Skeletal muscle tissue (tissue), 4 donors: ENCODE results near the gene L3MBTL4. TPM values are rescaled to one million over a fixed set of nuclear protein-coding genes. Genes with fewer than 3 reads are reported as not detected.

ENCODE experiments used
- H3K27ac ChIP-seq: one replicate; pipeline ENCODE4 v1.7.0; 2013; ENCODE audit warnings: mild to moderate bottlenecking, low read depth, low read length, inconsistent platforms
- H3K27me3 ChIP-seq, 3 donors: one replicate each; pipeline ENCODE4 v1.7.0; 2013; ENCODE audit warnings: low read length in 3 of 3; ENCODE audit not compliant: control insufficient read depth in 3 of 3, insufficient read depth in 3 of 3
- H3K36me3 ChIP-seq, 3 donors: one replicate each; pipeline ENCODE4 v1.7.0; 2013; ENCODE audit warnings: low read length in 3 of 3; ENCODE audit not compliant: control insufficient read depth in 3 of 3, insufficient read depth in 3 of 3
- H3K4me1 ChIP-seq, 3 donors: one replicate each; pipeline ENCODE4 v1.7.0; 2013; ENCODE audit warnings: low read length in 3 of 3, mild to moderate bottlenecking in 3 of 3; ENCODE audit not compliant: control insufficient read depth in 3 of 3, insufficient read depth in 3 of 3
- H3K4me3 ChIP-seq, 3 donors: one replicate each; pipeline ENCODE4 v1.7.0; 2013; ENCODE audit warnings: low read length in 3 of 3
- H3K9ac ChIP-seq, 3 donors: one replicate each; pipeline ENCODE4 v1.7.0; 2013; ENCODE audit warnings: low read length in 3 of 3, mild to moderate bottlenecking in 3 of 3, moderate library complexity in 2 of 3, low read depth in 1 of 3
- H3K9me3 ChIP-seq, 3 donors: one replicate each; pipeline ENCODE4 v1.7.0; 2013; ENCODE audit warnings: low read length in 3 of 3; ENCODE audit not compliant: control insufficient read depth in 3 of 3
- total RNA-seq: library from RNA; depleted of rRNA; stranded (reverse); fragments of >200 nt; gene quantifications from one replicate; pipeline ENCODE4 v1.2.3, GENCODE V29; 2014
- donor health status: Osteomylitis.

Gene L3MBTL4
- total RNA-seq, 1 donor from 2014 or later, result 5.2 TPM

GRCh38 chr18:5964108-5964507 lies 450.6 kb downstream of the L3MBTL4 start:
- Histone ChIP-seq H3K4me3 (no peak overlapping the region), H3K4me1 (peaks cover 5 to 25% (median 9%) of the 10 kb centered on the region in 3 donors), H3K27ac (peak overlapping the region; percentile 29), H3K36me3 (no peaks in the 10 kb centered on the region), H3K27me3 (no peaks in the 10 kb centered on the region), H3K9me3 (no peaks in the 10 kb centered on the region), H3K9ac (no peak overlapping the region)

- Histone ChIP-seq H3K4me3 (no peak overlapping the region), H3K27ac (no peak overlapping the region), H3K9ac (no peak overlapping the region), H3K27me3 (no peaks in the 10 kb centered on the region), H3K4me1 (peaks cover 5 to 25% (median 9%) of the 10 kb centered on the region in 3 donors), H3K9me3 (no peaks in the 10 kb centered on the region), H3K36me3 (no peaks in the 10 kb centered on the region)
These were observed 451.4 kb downstream of the L3MBTL4 start for GRCh38 chr18:5963267-5963666.

- H3K36me3 ChIP-seq, result no peaks in the 10 kb centered on the region
- H3K4me3 ChIP-seq, result no peak overlapping the region
- no peaks in the 10 kb centered on the region for H3K9me3 ChIP-seq
- no peak overlapping the region for H3K9ac ChIP-seq
- peaks cover 5 to 25% (median 9%) of the 10 kb centered on the region in 3 donors for H3K4me1 ChIP-seq
- no peak overlapping the region for H3K27ac ChIP-seq
- no peaks in the 10 kb centered on the region for H3K27me3 ChIP-seq
These were observed 452.3 kb downstream of the L3MBTL4 start for GRCh38 chr18:5962362-5962761.

GRCh38 chr18:5961828-5962150 lies 452.9 kb downstream of the L3MBTL4 start:
- H3K4me1 ChIP-seq, result peaks cover 5 to 25% (median 9%) of the 10 kb centered on the region in 3 donors
- H3K27ac ChIP-seq, result no peak overlapping the region
- H3K4me3 ChIP-seq, result no peak overlapping the region
- no peaks in the 10 kb centered on the region for H3K27me3 ChIP-seq
- H3K9ac ChIP-seq, result no peak overlapping the region
- H3K9me3 ChIP-seq, result no peaks in the 10 kb centered on the region
- H3K36me3 ChIP-seq, result no peaks in the 10 kb centered on the region

- Histone ChIP-seq H3K9ac (no peak overlapping the region), H3K9me3 (no peaks in the 10 kb centered on the region), H3K27ac (no peak overlapping the region), H3K27me3 (no peaks in the 10 kb centered on the region), H3K36me3 (no peaks in the 10 kb centered on the region), H3K4me1 (peaks cover 5 to 25% (median 9%) of the 10 kb centered on the region in 3 donors), H3K4me3 (no peak overlapping the region)
These were observed 453.4 kb downstream of the L3MBTL4 start for GRCh38 chr18:5961097-5961827.

- H3K4me3 ChIP-seq, result no peak overlapping the region
These were observed 455.9 kb downstream of the L3MBTL4 start for GRCh38 chr18:5958822-5959221.

GRCh38 chr18:5955861-5956260 lies 458.9 kb downstream of the L3MBTL4 start:
- H3K4me3 ChIP-seq, result no peak overlapping the region
- H3K9ac ChIP-seq, result no peak overlapping the region
- no peaks in the 10 kb centered on the region for H3K4me1 ChIP-seq
- H3K36me3 ChIP-seq, result no peaks in the 10 kb centered on the region
- no peaks in the 10 kb centered on the region for H3K9me3 ChIP-seq
- no peaks in the 10 kb centered on the region for H3K27me3 ChIP-seq
- H3K27ac ChIP-seq, result no peak overlapping the region

More at GRCh38 chr18:5958822-5959221, 455.9 kb downstream of the L3MBTL4 start:
- no peaks in the 10 kb centered on the region for H3K9me3 ChIP-seq
- no peaks in the 10 kb centered on the region for H3K27me3 ChIP-seq
- H3K9ac ChIP-seq, result no peak overlapping the region
- H3K4me1 ChIP-seq, result peaks cover 3 to 15% (median 7%) of the 10 kb centered on the region in 3 donors
- no peak overlapping the region for H3K27ac ChIP-seq
- H3K36me3 ChIP-seq, result no peaks in the 10 kb centered on the region

- no peaks in the 10 kb centered on the region for H3K9me3 ChIP-seq
- no peak overlapping the region for H3K4me3 ChIP-seq
- H3K27me3 ChIP-seq, result no peaks in the 10 kb centered on the region
- no peak overlapping the region for H3K9ac ChIP-seq
- no peaks in the 10 kb centered on the region for H3K36me3 ChIP-seq
- H3K27ac ChIP-seq, result no peak overlapping the region
- H3K4me1 ChIP-seq, result peaks cover 0 to 3% (median 0%) of the 10 kb centered on the region in 3 donors
These were observed 463.1 kb downstream of the L3MBTL4 start for GRCh38 chr18:5951515-5952091.

GRCh38 chr18:5948781-5949180 lies 465.9 kb downstream of the L3MBTL4 start:
- Histone ChIP-seq H3K36me3 (no peaks in the 10 kb centered on the region), H3K27ac (no peak overlapping the region), H3K9me3 (no peaks in the 10 kb centered on the region), H3K4me1 (peaks cover 0 to 3% (median 0%) of the 10 kb centered on the region in 3 donors), H3K4me3 (no peak overlapping the region), H3K27me3 (no peaks in the 10 kb centered on the region), H3K9ac (no peak overlapping the region)

- Histone ChIP-seq H3K4me3 (no peak overlapping the region), H3K9me3 (no peaks in the 10 kb centered on the region), H3K27me3 (peaks cover 0 to 5% (median 4%) of the 10 kb centered on the region in 3 donors), H3K4me1 (peaks cover 0 to 3% (median 0%) of the 10 kb centered on the region in 3 donors), H3K9ac (no peak overlapping the region), H3K36me3 (no peaks in the 10 kb centered on the region), H3K27ac (no peak overlapping the region)
These were observed 466.5 kb downstream of the L3MBTL4 start for GRCh38 chr18:5948237-5948636.
